Endodermal cell (in vitro differentiated cells): ENCODE data around the gene GPX4. TPM values are rescaled to one million over a fixed set of nuclear protein-coding genes. Genes with fewer than 3 reads are reported as not detected.

Experiments
- DNase-seq: peaks from one replicate; pipeline ENCODE4 v3.0.0-alpha.2; 2017
- H3K27ac ChIP-seq: 2 replicates; pipeline ENCODE4 v1.5.1; 2013; ENCODE audit warnings: mild to moderate bottlenecking, low read depth, low read length, moderate library complexity
- H3K27me3 ChIP-seq: 2 replicates; pipeline ENCODE4 v1.6.1; 2013; ENCODE audit warnings: mild to moderate bottlenecking, low read length, moderate library complexity; ENCODE audit not compliant: insufficient read depth, control insufficient read depth, poor library complexity, severe bottlenecking
- H3K36me3 ChIP-seq: 2 replicates; pipeline ENCODE4 v1.7.0; 2013; ENCODE audit warnings: mild to moderate bottlenecking, low read length, moderate library complexity; ENCODE audit not compliant: control insufficient read depth, insufficient read depth
- H3K4me1 ChIP-seq: one replicate; pipeline ENCODE4 v1.7.0; 2013; ENCODE audit warnings: low read length; ENCODE audit not compliant: control insufficient read depth, insufficient read depth
- H3K4me3 ChIP-seq: 2 replicates; pipeline ENCODE4 v1.5.1; 2013; ENCODE audit warnings: mild to moderate bottlenecking, low read length, moderate library complexity
- H3K9ac ChIP-seq: 2 replicates; pipeline ENCODE4 v1.6.1; 2013; ENCODE audit warnings: mild to moderate bottlenecking, low read length, moderate library complexity; ENCODE audit not compliant: poor library complexity, severe bottlenecking; ENCODE audit errors: extremely low read depth
- H3K9me3 ChIP-seq: 2 replicates; pipeline ENCODE4 v1.6.1; 2013; ENCODE audit warnings: mild to moderate bottlenecking, low read length, moderate library complexity; ENCODE audit not compliant: control insufficient read depth
- H3K27ac Mint-ChIP-seq: 2 replicates; pipeline ENCODE4 v1.8.0; 2020; ENCODE audit warnings: mixed read lengths
- H3K27me3 Mint-ChIP-seq: 2 replicates; pipeline ENCODE4 v1.8.0; 2021; ENCODE audit warnings: mild to moderate bottlenecking, mixed read lengths; ENCODE audit not compliant: insufficient read depth
- H3K36me3 Mint-ChIP-seq: 2 replicates; pipeline ENCODE4 v1.8.0; 2020; ENCODE audit warnings: low read depth, mixed read lengths
- H3K4me1 Mint-ChIP-seq: 2 replicates; pipeline ENCODE4 v1.8.0; 2020; ENCODE audit warnings: mixed read lengths
- H3K4me3 Mint-ChIP-seq: 2 replicates; pipeline ENCODE4 v1.8.0; 2020; ENCODE audit warnings: mild to moderate bottlenecking, moderate library complexity, mixed read lengths
- H3K9me3 Mint-ChIP-seq: 2 replicates; pipeline ENCODE4 v1.8.0; 2020; ENCODE audit warnings: mild to moderate bottlenecking, mixed read lengths
- CTCF ChIP-seq: fragments of 200-600 bp; sonication (generic); conservative IDR thresholded peaks from 2 replicates; pipeline ENCODE4 v1.5.0; 2021; ENCODE audit warnings: antibody characterized with exemption, mild to moderate bottlenecking
- WGBS, 2 experiments: methylation state at CpG; one replicate each; pipeline versions ENCODE4 v1.1.5 to v1.1.7; 2013; ENCODE audit warnings: missing lambda C conversion rate in 2 of 2, mixed read lengths in 1 of 2; ENCODE audit not compliant: insufficient coverage in 1 of 2, insufficient read length in 1 of 2; 5-methylcytosine and 5-hydroxymethylcytosine counted together
- total RNA-seq, 2 donors: library from RNA; stranded (reverse); fragmentation: NEBNext Ultra II Directional in 1 of 2; extraction: Animal tissue kit (Norgen Biotek cat#: 25700) in 1 of 2; gene quantifications; 2 replicates in 1 of 2; 3 replicates in 1 of 2; pipeline ENCODE4 v1.2.1, GENCODE V29; 2021

The GPX4 gene
- total RNA-seq, 2 donors from 2014 or later: 331 to 449 TPM

- Histone ChIP-seq H3K27ac (no peak overlapping the region), H3K27me3 (no peaks in the 10 kb centered on the region), H3K9ac (no peak overlapping the region), H3K9me3 (no peaks in the 10 kb centered on the region), H3K4me3 (no peak overlapping the region), H3K36me3 (peaks cover 5% of the 10 kb centered on the region), H3K4me1 (no peaks in the 10 kb centered on the region)
- Mint-ChIP-seq H3K9me3 (no peaks in the 10 kb centered on the region), H3K4me3 (no peak overlapping the region), H3K36me3 (peaks cover 45% of the 10 kb centered on the region), H3K4me1 (no peaks in the 10 kb centered on the region), H3K27me3 (no peaks in the 10 kb centered on the region), H3K27ac (no peak overlapping the region)
- no peak for DNase-seq
- no peak for TF ChIP-seq CTCF
- WGBS, 2 experiments: 85% methylated on average over 3 to 5 of the region's 5 CpGs
Observed at GRCh38 chr19:1141944-1142343, 38.1 kb downstream of the GPX4 start.

GRCh38 chr19:1143828-1144399 lies 40.1 kb downstream of the GPX4 start:
- Histone ChIP-seq H3K36me3 (peaks cover 5% of the 10 kb centered on the region), H3K27ac (no peak overlapping the region), H3K9ac (no peak overlapping the region), H3K4me1 (no peaks in the 10 kb centered on the region), H3K4me3 (no peak overlapping the region), H3K27me3 (no peaks in the 10 kb centered on the region), H3K9me3 (no peaks in the 10 kb centered on the region)
- no peak for TF ChIP-seq CTCF
- peaks cover 45% of the 10 kb centered on the region for H3K36me3 Mint-ChIP-seq
- H3K9me3 Mint-ChIP-seq: no peaks in the 10 kb centered on the region
- no peaks in the 10 kb centered on the region for H3K27me3 Mint-ChIP-seq
- no peak overlapping the region for H3K27ac Mint-ChIP-seq
- WGBS, 2 experiments: 96 to 99% methylated on average over 19 to 33 of the region's 33 CpGs
- no peak overlapping the region for H3K4me3 Mint-ChIP-seq
- DNase-seq: no peak
- no peaks in the 10 kb centered on the region for H3K4me1 Mint-ChIP-seq

GRCh38 chr19:1144741-1145140 lies 40.9 kb downstream of the GPX4 start:
- peaks cover 5% of the 10 kb centered on the region for H3K36me3 ChIP-seq
- H3K4me3 Mint-ChIP-seq: no peak overlapping the region
- no peak overlapping the region for H3K9ac ChIP-seq
- H3K4me1 Mint-ChIP-seq: no peaks in the 10 kb centered on the region
- no peak overlapping the region for H3K27ac Mint-ChIP-seq
- no peaks in the 10 kb centered on the region for H3K4me1 ChIP-seq
- H3K36me3 Mint-ChIP-seq: peaks cover 41% of the 10 kb centered on the region
- H3K27ac ChIP-seq: no peak overlapping the region
- no peaks in the 10 kb centered on the region for H3K27me3 Mint-ChIP-seq
- 93 to 100% methylated on average over 1 of the region's 1 CpG for WGBS, 2 experiments
- H3K9me3 ChIP-seq: no peaks in the 10 kb centered on the region
- no peak overlapping the region for H3K4me3 ChIP-seq
- H3K27me3 ChIP-seq: no peaks in the 10 kb centered on the region
- no peak for DNase-seq
- no peak for TF ChIP-seq CTCF
- no peaks in the 10 kb centered on the region for H3K9me3 Mint-ChIP-seq
